PC-3 (cell line): ENCODE results near the gene ACAP2. TPM values are rescaled to one million over a fixed set of nuclear protein-coding genes. Genes with fewer than 3 reads are reported as not detected.

ENCODE experiments used
- ATAC-seq: fragments of 200-7000 bp; cut with Tn5 transposase; 2 replicates; pipeline ENCODE4 v1.9.1; 2020; ENCODE audit warnings: mild to moderate bottlenecking, moderate library complexity
- BruUV-seq: library from RNA; stranded (reverse); fragments of 400-500 nt; replicated peaks from 2 replicates; lab custom pipeline; 2021; lab: Mats Ljungman, UMichigan
- CTCF ChIA-PET: fragments of 300-600 bp; sonication (Branson Sonifier 250); formaldehyde crosslinking; loops from one replicate; lab custom pipeline; 2022; ENCODE audit warnings: antibody characterized with exemption; lab: Charles Lee
- POLR2A ChIA-PET: fragments of 300-600 bp; sonication (Branson Sonifier 250); formaldehyde crosslinking; loops from one replicate; lab custom pipeline; 2022; ENCODE audit warnings: antibody characterized with exemption; ENCODE audit not compliant: unreplicated experiment; lab: Charles Lee
- DNase-seq: peaks from one replicate; pipeline ENCODE4 v3.0.0-alpha.2; 2015
- H2AFZ ChIP-seq: fragments of 300-600 bp; sonication (generic); 2 replicates; pipeline ENCODE4 v1.6.0; 2016; ENCODE audit warnings: antibody characterized with exemption, low read length
- H3F3A ChIP-seq: fragments of 300-600 bp; sonication (generic); one replicate; pipeline ENCODE4 v1.6.0; 2017; ENCODE audit warnings: antibody characterized with exemption, low read length, control low read depth, mild to moderate bottlenecking; ENCODE audit not compliant: unreplicated experiment
- H3K27ac ChIP-seq: fragments of 300-600 bp; sonication (generic); 2 replicates; pipeline ENCODE4 v1.5.1; 2016; ENCODE audit warnings: mild to moderate bottlenecking, low read length
- H3K27me3 ChIP-seq: fragments of 300-600 bp; sonication (generic); 2 replicates; pipeline ENCODE4 v1.6.1; 2016; ENCODE audit warnings: low read length, mixed read lengths
- H3K36me3 ChIP-seq: fragments of 300-600 bp; sonication (generic); 2 replicates; pipeline ENCODE4 v1.6.1; 2016; ENCODE audit warnings: low read depth, mixed run types, low read length, mixed read lengths
- H3K4me1 ChIP-seq: fragments of 300-600 bp; sonication (generic); 2 replicates; pipeline ENCODE4 v1.5.1; 2016; ENCODE audit warnings: low read length; ENCODE audit not compliant: insufficient read depth
- H3K4me2 ChIP-seq: fragments of 300-600 bp; sonication (generic); 2 replicates; pipeline ENCODE4 v1.6.0; 2016; ENCODE audit warnings: low read length
- H3K4me3 ChIP-seq: fragments of 300-600 bp; sonication (generic); 2 replicates; pipeline ENCODE4 v1.5.1; 2016; ENCODE audit warnings: mild to moderate bottlenecking, low read length, mixed read lengths
- H3K79me2 ChIP-seq: fragments of 300-600 bp; sonication (generic); 2 replicates; pipeline ENCODE4 v1.6.1; 2017; ENCODE audit warnings: low read length, mixed read lengths
- H3K9ac ChIP-seq: fragments of 300-600 bp; sonication (generic); 2 replicates; pipeline ENCODE4 v1.6.0; 2016; ENCODE audit warnings: mild to moderate bottlenecking, low read length
- H3K9me2 ChIP-seq: fragments of 300-600 bp; sonication (generic); replicated peaks from 2 replicates; pipeline ENCODE4 v1.6.1; 2016; ENCODE audit warnings: mixed run types, low read length, mixed read lengths
- H3K9me3 ChIP-seq: fragments of 300-600 bp; sonication (generic); 2 replicates; pipeline ENCODE4 v1.6.1; 2016; ENCODE audit warnings: low read length, mixed read lengths
- H4K20me1 ChIP-seq: fragments of 300-600 bp; sonication (generic); 2 replicates; pipeline ENCODE4 v1.6.1; 2016; ENCODE audit warnings: low read length, mixed read lengths
- CTCF ChIP-seq: fragments of 300-600 bp; sonication (generic); conservative IDR thresholded peaks from 2 replicates; pipeline ENCODE4 v1.5.1; 2017; ENCODE audit warnings: antibody characterized with exemption, low read depth, mild to moderate bottlenecking, low read length
- EZH2 ChIP-seq: fragments of 300-600 bp; sonication (generic); IDR thresholded peaks from one replicate; pipeline ENCODE4 v1.6.1; 2017; ENCODE audit warnings: antibody characterized with exemption, mild to moderate bottlenecking, low read length; ENCODE audit not compliant: unreplicated experiment
- EZH2phosphoT487 ChIP-seq: fragments of 300-600 bp; sonication (generic); IDR thresholded peaks from 2 replicates; pipeline ENCODE4 v1.6.1; 2018; ENCODE audit warnings: mild to moderate bottlenecking, antibody characterized with exemption, low read length, borderline replicate concordance
- intact Hi-C: fragments of 100-400 bp; cut with micrococcal nuclease; formaldehyde crosslinking; loops from 2 replicates; pipeline ENCODE4 v1.9.0; 2023
- total RNA-seq: library from RNA; depleted of rRNA; stranded (reverse); fragments of >200 nt; gene quantifications from 2 replicates; pipeline ENCODE4 v1.2.3, GENCODE V29; 2014

The ACAP2 gene
- total RNA-seq, 1 experiment from 2014 or later, result 33.5 TPM

- no peaks in the 10 kb centered on the region for H4K20me1 ChIP-seq
- no peak overlapping the region for H2AFZ ChIP-seq
- no peak overlapping the region for H3K4me2 ChIP-seq
- ATAC-seq (no peak), DNase-seq (no peak)
- no peaks in the 10 kb centered on the region for H3K9me3 ChIP-seq
- BruUV-seq, result no TSS peak
- H3K27me3 ChIP-seq, result no peaks in the 10 kb centered on the region
- CTCF ChIA-PET, result no interaction called here
- no peaks in the 10 kb centered on the region for H3F3A ChIP-seq
- H3K36me3 ChIP-seq, result no peaks in the 10 kb centered on the region
- no peaks in the 10 kb centered on the region for H3K9me2 ChIP-seq
- no peak overlapping the region for H3K9ac ChIP-seq
- H3K79me2 ChIP-seq, result no peaks in the 10 kb centered on the region
- intact Hi-C loops, result no loop called here
- H3K4me3 ChIP-seq, result no peak overlapping the region
- no peak for TF ChIP-seq CTCF
- no peak for TF ChIP-seq EZH2phosphoT487
- no peak for TF ChIP-seq EZH2
- POLR2A ChIA-PET, result interaction anchor here (0.5 kb wide), 1 partner anchor 172 kb away, joined by 5 read pairs; no protein-coding TSS in a partner anchor
- H3K4me1 ChIP-seq, result 0 out of 2 replicates have a peak, but pooled peaks cover 6% of the 10 kb centered on the region
- H3K27ac ChIP-seq, result no peak overlapping the region
Measured at GRCh38 chr3:195455789-195456188, 13.0 kb upstream of the ACAP2 start.

DNA sequence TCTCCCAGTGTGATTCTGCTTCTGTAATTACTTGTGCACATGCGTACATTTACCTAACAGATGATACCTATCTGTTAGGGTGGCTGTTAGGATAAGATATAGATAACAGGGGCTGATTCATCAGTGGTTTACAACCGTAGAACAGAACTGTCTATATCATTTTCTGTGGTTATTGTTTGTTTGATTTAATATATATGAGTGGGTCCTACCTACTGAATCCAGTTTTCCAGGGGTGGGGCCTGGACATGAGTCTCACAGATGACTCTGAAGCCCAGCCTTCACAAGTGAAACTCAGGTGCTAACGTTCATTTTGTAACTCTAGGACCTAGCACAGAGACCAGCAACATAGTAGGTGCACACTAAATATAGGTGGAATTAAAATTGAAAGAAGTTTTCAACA, 10.4 kb upstream of the ACAP2 start:
- BruUV-seq, result no TSS peak
- Histone ChIP-seq H3K4me2 (no peak overlapping the region), H3K79me2 (no peaks in the 10 kb centered on the region), H3K9me2 (no peaks in the 10 kb centered on the region), H4K20me1 (no peaks in the 10 kb centered on the region), H3K4me3 (no peak overlapping the region), H3K27me3 (no peaks in the 10 kb centered on the region), H3K36me3 (no peaks in the 10 kb centered on the region), H3K4me1 (0 out of 2 replicates have a peak, but pooled peaks cover 6% of the 10 kb centered on the region), H3K9ac (no peak overlapping the region), H3K27ac (no peak overlapping the region), H3F3A (no peaks in the 10 kb centered on the region), H3K9me3 (no peaks in the 10 kb centered on the region), H2AFZ (no peak overlapping the region)
- TF ChIP-seq CTCF, result no peak
- TF ChIP-seq EZH2phosphoT487, result no peak
- no peak for TF ChIP-seq EZH2
- intact Hi-C loops, result no loop called here
- CTCF ChIA-PET, result no interaction called here
- POLR2A ChIA-PET, result no interaction called here
- DNase-seq (peak; percentile 23), ATAC-seq (no peak; the same call in 1 of the 2 replicates)

GRCh38 chr3:195451373-195452015, 8.7 kb upstream of the ACAP2 start:
- no peaks in the 10 kb centered on the region for H3K27me3 ChIP-seq
- H3K79me2 ChIP-seq, result no peaks in the 10 kb centered on the region
- no peaks in the 10 kb centered on the region for H4K20me1 ChIP-seq
- no TSS peak for BruUV-seq
- ATAC-seq (no peak), DNase-seq (no peak)
- H3K9me2 ChIP-seq, result no peaks in the 10 kb centered on the region
- H3K36me3 ChIP-seq, result no peaks in the 10 kb centered on the region
- TF ChIP-seq EZH2, result no peak
- no peak for TF ChIP-seq EZH2phosphoT487
- no peak for TF ChIP-seq CTCF
- no peak overlapping the region for H2AFZ ChIP-seq
- no peak overlapping the region for H3K9ac ChIP-seq
- no peak overlapping the region for H3K4me2 ChIP-seq
- 0 out of 2 replicates have a peak, but pooled peaks cover 6% of the 10 kb centered on the region for H3K4me1 ChIP-seq
- intact Hi-C loops, result no loop called here
- H3K9me3 ChIP-seq, result no peaks in the 10 kb centered on the region
- ChIA-PET POLR2A (no interaction called here), CTCF (no interaction called here)
- no peak overlapping the region for H3K27ac ChIP-seq
- no peak overlapping the region for H3K4me3 ChIP-seq
- no peaks in the 10 kb centered on the region for H3F3A ChIP-seq
